Hepatocyte (in vitro differentiated cells): Measurements from ENCODE around the gene ACOXL. TPM values are rescaled to one million over a fixed set of nuclear protein-coding genes. Genes with fewer than 3 reads are reported as not detected.

Experiments
- DNase-seq: peaks from one replicate; pipeline ENCODE4 v3.0.0-alpha.2; 2016; ENCODE audit warnings: low spot score
- H2AFZ ChIP-seq: fragments of 200-600 bp; sonication (generic); 2 replicates; pipeline ENCODE4 v1.6.0; 2016; ENCODE audit warnings: antibody characterized with exemption, mild to moderate bottlenecking
- H3K27ac ChIP-seq: fragments of 200-600 bp; sonication (generic); 2 replicates; pipeline ENCODE4 v1.5.1; 2016; ENCODE audit warnings: mild to moderate bottlenecking
- H3K27me3 ChIP-seq: fragments of 200-600 bp; sonication (generic); 2 replicates; pipeline ENCODE4 v1.6.1; 2016
- H3K36me3 ChIP-seq: fragments of 200-600 bp; sonication (generic); replicated peaks from 2 replicates; pipeline ENCODE4 v1.5.1; 2016; ENCODE audit warnings: low read depth; ENCODE audit not compliant: insufficient read depth
- H3K4me1 ChIP-seq: fragments of 200-600 bp; sonication (generic); 2 replicates; pipeline ENCODE4 v1.5.1; 2016; ENCODE audit warnings: mild to moderate bottlenecking, moderate library complexity; ENCODE audit not compliant: insufficient read depth
- H3K4me2 ChIP-seq: fragments of 200-600 bp; sonication (generic); 2 replicates; pipeline ENCODE4 v1.6.0; 2016
- H3K4me3 ChIP-seq: fragments of 200-600 bp; sonication (generic); 2 replicates; pipeline ENCODE4 v1.5.1; 2016; ENCODE audit warnings: mild to moderate bottlenecking
- H3K79me2 ChIP-seq: fragments of 200-600 bp; sonication (generic); 2 replicates; pipeline ENCODE4 v1.6.0; 2017; ENCODE audit warnings: mild to moderate bottlenecking
- H3K9me2 ChIP-seq: fragments of 200-600 bp; sonication (generic); replicated peaks from 2 replicates; pipeline ENCODE4 v1.6.0; 2017; ENCODE audit warnings: mild to moderate bottlenecking; ENCODE audit not compliant: insufficient read depth
- H3K9me3 ChIP-seq: fragments of 200-600 bp; sonication (generic); 2 replicates; pipeline ENCODE4 v1.5.1; 2016; ENCODE audit warnings: low read depth, mild to moderate bottlenecking
- H4K20me1 ChIP-seq: fragments of 200-600 bp; sonication (generic); 2 replicates; pipeline ENCODE4 v1.6.0; 2016; ENCODE audit warnings: mild to moderate bottlenecking; ENCODE audit not compliant: insufficient read depth, poor library complexity, severe bottlenecking
- EZH2 ChIP-seq: fragments of 200-600 bp; sonication (generic); IDR thresholded peaks from 2 replicates; pipeline ENCODE4 v1.6.1; 2016; ENCODE audit warnings: antibody characterized with exemption, mild to moderate bottlenecking, borderline replicate concordance
- EZH2phosphoT487 ChIP-seq: fragments of 200-600 bp; sonication (generic); IDR thresholded peaks from one replicate; pipeline ENCODE4 v1.6.1; 2018; ENCODE audit warnings: antibody characterized with exemption, mild to moderate bottlenecking, low read depth, moderate library complexity; ENCODE audit not compliant: unreplicated experiment, severe bottlenecking
- WGBS: methylation state at CpG from one replicate; pipeline ENCODE4 v1.1.6; 2016; ENCODE audit warnings: low lambda C conversion rate; ENCODE audit errors: missing lambda C conversion rate; 5-methylcytosine and 5-hydroxymethylcytosine counted together
- polyA plus RNA-seq: library from polyadenylated mRNA; unstranded; fragments of >200 nt; fragmentation: Nextera tagmentation; extraction: Ambion mirVana; gene quantifications from 2 replicates; pipeline ENCODE4 v1.2.1, GENCODE V29; 2016
- total RNA-seq: library from RNA; depleted of rRNA; stranded (reverse); fragments of >200 nt; gene quantifications from 2 replicates; pipeline ENCODE4 v1.2.3, GENCODE V29; 2014
- TF ChIP-seq, protein P1 (sequence below): fragments of 200-600 bp; sonication (generic); IDR thresholded peaks from 2 replicates; pipeline ENCODE4 v1.5.1; 2016; ENCODE audit warnings: antibody characterized with exemption, mild to moderate bottlenecking; ENCODE audit not compliant: poor library complexity

The ACOXL gene
- total and polyA plus RNA-seq, 2 experiments from 2014 or later = 0.23 to 1.1 TPM

DNA sequence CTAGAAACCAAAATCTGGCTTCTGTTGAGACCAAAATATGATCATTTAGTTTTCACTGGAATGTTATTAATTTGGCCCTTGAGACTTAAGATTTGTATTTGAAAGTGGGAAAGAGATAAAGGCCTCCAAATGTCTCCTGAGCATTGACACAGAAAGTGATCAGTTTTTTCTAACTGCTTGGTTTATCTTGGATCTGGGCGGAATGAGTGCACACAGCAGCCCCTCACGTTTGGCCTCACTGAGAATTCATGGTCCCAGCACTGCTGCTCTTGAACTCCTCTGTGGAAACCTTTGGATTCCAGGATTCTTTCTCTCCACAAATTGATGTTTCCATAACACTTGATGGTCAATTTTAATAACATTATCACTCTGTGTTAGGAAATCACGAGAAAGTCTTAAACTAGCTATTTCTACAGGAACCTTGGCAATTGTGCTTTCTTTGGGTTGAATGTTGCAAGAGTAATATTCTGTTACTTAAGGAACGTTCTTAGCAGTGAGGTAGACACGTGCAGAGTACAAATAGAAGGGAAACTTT lies 208.1 kb downstream of the ACOXL start:
- WGBS = 67% methylated on average over 5 of the region's 5 CpGs

DNA sequence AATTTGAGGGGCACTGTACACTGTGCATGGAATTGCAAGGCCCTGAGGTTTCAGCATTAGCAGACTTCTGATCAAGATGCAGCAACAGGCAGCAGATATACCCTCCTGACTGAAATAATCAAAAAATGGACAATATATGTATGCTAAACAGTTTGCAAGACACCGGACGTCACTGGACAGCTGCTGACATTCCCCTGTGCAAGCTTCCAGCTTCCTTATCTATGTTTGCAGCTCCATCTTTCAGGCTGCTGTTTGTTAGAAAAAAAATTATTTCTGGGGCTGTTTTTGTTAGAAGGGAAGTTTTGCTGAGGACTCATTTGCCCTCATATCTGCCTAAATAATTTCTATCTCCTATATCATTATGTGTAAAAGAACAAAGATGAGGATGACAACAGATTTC lies 208.9 kb downstream of the ACOXL start:
- no peaks in the 10 kb centered on the region for H3K79me2 ChIP-seq
- no peak for DNase-seq
- no peaks in the 10 kb centered on the region for H3K36me3 ChIP-seq
- no peak overlapping the region for H2AFZ ChIP-seq
- no peak overlapping the region for H3K27ac ChIP-seq
- 73% methylated on average over 2 of the region's 2 CpGs for WGBS
- TF ChIP-seq EZH2 (no peak), EZH2phosphoT487 (no peak)
- TF ChIP-seq, protein P1, sequence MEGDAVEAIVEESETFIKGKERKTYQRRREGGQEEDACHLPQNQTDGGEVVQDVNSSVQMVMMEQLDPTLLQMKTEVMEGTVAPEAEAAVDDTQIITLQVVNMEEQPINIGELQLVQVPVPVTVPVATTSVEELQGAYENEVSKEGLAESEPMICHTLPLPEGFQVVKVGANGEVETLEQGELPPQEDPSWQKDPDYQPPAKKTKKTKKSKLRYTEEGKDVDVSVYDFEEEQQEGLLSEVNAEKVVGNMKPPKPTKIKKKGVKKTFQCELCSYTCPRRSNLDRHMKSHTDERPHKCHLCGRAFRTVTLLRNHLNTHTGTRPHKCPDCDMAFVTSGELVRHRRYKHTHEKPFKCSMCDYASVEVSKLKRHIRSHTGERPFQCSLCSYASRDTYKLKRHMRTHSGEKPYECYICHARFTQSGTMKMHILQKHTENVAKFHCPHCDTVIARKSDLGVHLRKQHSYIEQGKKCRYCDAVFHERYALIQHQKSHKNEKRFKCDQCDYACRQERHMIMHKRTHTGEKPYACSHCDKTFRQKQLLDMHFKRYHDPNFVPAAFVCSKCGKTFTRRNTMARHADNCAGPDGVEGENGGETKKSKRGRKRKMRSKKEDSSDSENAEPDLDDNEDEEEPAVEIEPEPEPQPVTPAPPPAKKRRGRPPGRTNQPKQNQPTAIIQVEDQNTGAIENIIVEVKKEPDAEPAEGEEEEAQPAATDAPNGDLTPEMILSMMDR = no peak
- H3K4me2 ChIP-seq = no peak overlapping the region
- H3K27me3 ChIP-seq = no peaks in the 10 kb centered on the region
- H3K9me2 ChIP-seq = no peaks in the 10 kb centered on the region
- H3K4me3 ChIP-seq = no peak overlapping the region
- H3K9me3 ChIP-seq = no peaks in the 10 kb centered on the region
- H3K4me1 ChIP-seq = no peaks in the 10 kb centered on the region
- H4K20me1 ChIP-seq = no peaks in the 10 kb centered on the region

More for the DNA sequence above, 208.1 kb downstream of the ACOXL start:
- no peak for TF ChIP-seq EZH2phosphoT487
- TF ChIP-seq EZH2 = no peak
- TF ChIP-seq, protein P1 = no peak
- H3K9me2 ChIP-seq = no peaks in the 10 kb centered on the region
- H3K9me3 ChIP-seq = no peaks in the 10 kb centered on the region
- H3K4me3 ChIP-seq = no peak overlapping the region
- no peak for DNase-seq
- H3K4me2 ChIP-seq = no peak overlapping the region
- no peaks in the 10 kb centered on the region for H4K20me1 ChIP-seq
- H3K27me3 ChIP-seq = no peaks in the 10 kb centered on the region
- H3K36me3 ChIP-seq = no peaks in the 10 kb centered on the region
- no peak overlapping the region for H3K27ac ChIP-seq
- H2AFZ ChIP-seq = no peak overlapping the region
- no peaks in the 10 kb centered on the region for H3K4me1 ChIP-seq
- H3K79me2 ChIP-seq = no peaks in the 10 kb centered on the region

DNA sequence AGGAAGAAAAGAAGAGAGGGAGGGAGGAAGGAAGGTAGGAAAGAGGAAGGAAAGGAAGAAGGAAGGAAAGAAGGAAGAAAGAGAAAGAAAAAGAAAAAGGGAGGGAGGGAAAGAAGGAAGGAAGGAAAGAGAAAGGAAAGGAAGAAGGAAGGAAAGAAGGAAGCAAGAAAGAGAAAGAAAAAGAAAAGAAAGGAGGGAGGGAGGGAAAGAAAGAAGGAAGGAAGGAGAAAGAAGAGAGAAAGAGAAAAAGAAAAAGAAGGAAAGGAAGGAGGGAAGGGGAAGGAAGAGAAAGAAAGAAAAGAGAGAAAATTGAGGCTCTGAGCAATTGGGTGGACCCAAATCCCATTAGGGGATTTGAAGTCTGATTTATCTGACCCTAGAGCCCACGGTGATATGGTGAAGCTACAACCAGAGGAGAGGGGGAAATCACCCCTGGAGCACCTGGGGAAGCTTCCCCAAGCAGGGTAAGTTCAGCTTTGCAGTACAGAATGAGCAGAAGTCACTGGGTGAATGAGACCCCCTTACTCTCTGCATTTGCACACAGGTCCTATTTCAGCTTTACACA lies 210.8 kb downstream of the ACOXL start:
- Histone ChIP-seq H3K9me2 (no peaks in the 10 kb centered on the region), H4K20me1 (no peaks in the 10 kb centered on the region), H3K4me1 (peaks cover 6% of the 10 kb centered on the region), H2AFZ (no peak overlapping the region), H3K9me3 (no peaks in the 10 kb centered on the region), H3K79me2 (no peaks in the 10 kb centered on the region), H3K36me3 (no peaks in the 10 kb centered on the region), H3K27ac (no peak overlapping the region), H3K27me3 (no peaks in the 10 kb centered on the region), H3K4me3 (no peak overlapping the region), H3K4me2 (no peak overlapping the region)
- no peak for DNase-seq
- TF ChIP-seq EZH2 (no peak), EZH2phosphoT487 (no peak)
- 50% methylated on average over 1 of the region's 1 CpG for WGBS

DNA sequence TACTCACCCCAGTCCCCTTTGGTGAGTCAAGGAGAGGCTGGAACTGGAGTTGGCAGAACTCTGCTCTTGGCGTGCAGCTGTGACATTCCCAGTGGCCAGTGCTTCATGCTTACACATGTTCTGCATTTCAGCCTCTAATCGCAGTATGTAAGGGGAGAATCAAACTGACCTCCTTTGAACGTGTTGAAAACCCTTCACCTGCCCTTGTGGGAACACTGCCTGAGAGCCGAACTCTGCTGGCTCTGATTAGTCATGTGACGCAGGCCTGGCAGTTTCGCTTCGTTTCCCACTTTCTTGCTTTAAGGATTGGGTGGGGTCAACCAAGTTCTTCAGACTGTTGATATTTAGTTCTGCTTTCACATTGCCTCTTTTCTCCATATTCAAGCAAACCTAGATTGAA lies 214.5 kb downstream of the ACOXL start:
- Histone ChIP-seq H3K36me3 (no peaks in the 10 kb centered on the region), H3K27ac (no peak overlapping the region), H3K9me2 (no peaks in the 10 kb centered on the region), H4K20me1 (no peaks in the 10 kb centered on the region), H3K27me3 (no peaks in the 10 kb centered on the region), H3K4me2 (no peak overlapping the region), H3K79me2 (no peaks in the 10 kb centered on the region), H3K4me3 (no peak overlapping the region), H3K9me3 (no peaks in the 10 kb centered on the region), H3K4me1 (peaks cover 11% of the 10 kb centered on the region), H2AFZ (no peak overlapping the region)
- 83% methylated on average over 7 of the region's 7 CpGs for WGBS
- no peak for TF ChIP-seq EZH2phosphoT487
- no peak for TF ChIP-seq EZH2
- TF ChIP-seq, protein P1 = no peak
- no peak for DNase-seq
